B cell (primary cell): ENCODE results near the gene DEFB112. TPM values are rescaled to one million over a fixed set of nuclear protein-coding genes. Genes with fewer than 3 reads are reported as not detected.

Experiments
- ATAC-seq: fragments of 200-7000 bp; cut with Tn5 transposase; one replicate; pipeline ENCODE4 v1.10.0; 2021; ENCODE audit warnings: low read depth, mild to moderate bottlenecking, moderate number of reproducible peaks, moderate library complexity
- CTCF ChIA-PET: fragments of 350-600 bp; sonication (Branson Sonifier 250); formaldehyde crosslinking; loops from one replicate; lab custom pipeline; 2021; ENCODE audit warnings: antibody characterized with exemption, inconsistent platforms; lab: Charles Lee
- POLR2A ChIA-PET: fragments of 350-600 bp; sonication (Branson Sonifier 250); formaldehyde crosslinking; loops from one replicate; lab custom pipeline; 2021; ENCODE audit warnings: antibody characterized with exemption; lab: Charles Lee
- DNase-seq: peaks from one replicate; pipeline ENCODE4 v3.0.0; 2013
- H2AFZ ChIP-seq: 2 replicates; pipeline ENCODE4 v1.6.1; 2012; ENCODE audit warnings: mild to moderate bottlenecking, low read depth, low read length; ENCODE audit not compliant: insufficient read depth, poor library complexity, severe bottlenecking
- H3K27ac ChIP-seq, 2 donors: 1 replicate in 1 of 2; 2 replicates in 1 of 2; pipeline ENCODE4 v1.5.1; 2012 to 2013; ENCODE audit warnings: low read length in 2 of 2, mild to moderate bottlenecking in 2 of 2, moderate library complexity in 1 of 2
- H3K27me3 ChIP-seq, 4 experiments: fragments of 200-600 bp in 1 of 4; sonication (generic) in 1 of 4; replicated peaks in 1 of 4; 1 replicate in 2 of 4; 2 replicates in 2 of 4; pipeline versions ENCODE4 v1.6.1 to v1.7.0; 2013 to 2016; ENCODE audit warnings: low read length in 3 of 4, mild to moderate bottlenecking in 2 of 4, mixed read lengths in 1 of 4, moderate library complexity in 1 of 4; ENCODE audit not compliant: insufficient read depth in 4 of 4, control insufficient read depth in 3 of 4; ENCODE audit errors: control extremely low read depth in 1 of 4
- H3K36me3 ChIP-seq, 2 experiments: replicated peaks in 1 of 2; 1 replicate in 1 of 2; 2 replicates in 1 of 2; pipeline versions ENCODE4 v1.6.1 to v1.7.1; 2013; ENCODE audit warnings: low read length in 1 of 2; ENCODE audit not compliant: insufficient read depth in 2 of 2, control insufficient read depth in 1 of 2; ENCODE audit errors: control extremely low read depth in 1 of 2, extremely low read depth in 1 of 2
- H3K4me1 ChIP-seq, 2 donors: fragments of 200-600 bp in 1 of 2; sonication (generic) in 1 of 2; 1 replicate in 1 of 2; 2 replicates in 1 of 2; pipeline versions ENCODE4 v1.5.1 to v1.6.1; 2013 to 2017; ENCODE audit warnings: low read length in 2 of 2; ENCODE audit not compliant: control insufficient read depth in 2 of 2, insufficient read depth in 2 of 2
- H3K4me2 ChIP-seq: replicated peaks from 2 replicates; pipeline ENCODE3; 2012; ENCODE audit warnings: mild to moderate bottlenecking, low read depth, low read length; ENCODE audit not compliant: poor library complexity, severe bottlenecking
- H3K4me3 ChIP-seq, 5 experiments: fragments of 200-600 bp in 1 of 5; sonication (generic) in 1 of 5; 1 replicate in 3 of 5; 2 replicates in 2 of 5; pipeline versions ENCODE4 v1.5.1 to v1.7.0; 2011 to 2016; ENCODE audit warnings: low read length in 4 of 5, mild to moderate bottlenecking in 4 of 5, low read depth in 2 of 5, control low read depth in 1 of 5, moderate library complexity in 1 of 5; ENCODE audit not compliant: insufficient read depth in 1 of 5; ENCODE audit errors: control extremely low read depth in 1 of 5, extremely low read depth in 1 of 5
- H3K79me2 ChIP-seq: fragments of 200-600 bp; sonication (generic); one replicate; pipeline ENCODE4 v1.6.0; 2016; ENCODE audit warnings: low read length; ENCODE audit not compliant: control insufficient read depth, insufficient read depth
- H3K9ac ChIP-seq: fragments of 200-600 bp; sonication (generic); 2 replicates; pipeline ENCODE4 v1.6.1; 2017; ENCODE audit warnings: mild to moderate bottlenecking, low read length, moderate library complexity
- H3K9me3 ChIP-seq, 3 donors: one replicate each; pipeline versions ENCODE4 v1.6.1 to v1.7.1; 2013; ENCODE audit warnings: low read length in 2 of 3; ENCODE audit not compliant: control insufficient read depth in 2 of 3, insufficient read depth in 1 of 3; ENCODE audit errors: control extremely low read depth in 1 of 3
- H4K20me1 ChIP-seq: 2 replicates; pipeline ENCODE4 v1.6.0; 2012; ENCODE audit warnings: mild to moderate bottlenecking, low read length; ENCODE audit not compliant: insufficient read depth, control insufficient read depth, poor library complexity, severe bottlenecking
- H3K27ac Mint-ChIP-seq: one replicate; pipeline ENCODE4 v1.8.0; 2021; ENCODE audit warnings: mixed read lengths
- H3K27me3 Mint-ChIP-seq: one replicate; pipeline ENCODE4 v1.8.0; 2021; ENCODE audit warnings: mixed read lengths
- H3K4me1 Mint-ChIP-seq: one replicate; pipeline ENCODE4 v1.8.0; 2021; ENCODE audit warnings: mixed read lengths
- H3K4me3 Mint-ChIP-seq: one replicate; pipeline ENCODE4 v1.8.0; 2021; ENCODE audit warnings: mixed read lengths
- H3K9me3 Mint-ChIP-seq: one replicate; pipeline ENCODE4 v1.8.0; 2022; ENCODE audit warnings: mixed read lengths; ENCODE audit not compliant: insufficient read depth
- CTCF ChIP-seq: fragments of 200-600 bp; IDR thresholded peaks from one replicate; pipeline ENCODE4 v1.8.0; 2022; ENCODE audit warnings: antibody characterized with exemption, mild to moderate bottlenecking
- EZH2 ChIP-seq: IDR thresholded peaks from 2 replicates; pipeline ENCODE4 v1.6.1; 2012; ENCODE audit warnings: borderline replicate concordance, low read depth, mild to moderate bottlenecking, moderate library complexity, low read length; ENCODE audit not compliant: insufficient read depth, poor library complexity, severe bottlenecking
- WGBS: methylation state at CpG from one replicate; pipeline ENCODE4 v1.1.5; 2013; ENCODE audit warnings: missing lambda C conversion rate; ENCODE audit not compliant: insufficient coverage; 5-methylcytosine and 5-hydroxymethylcytosine counted together
- intact Hi-C: fragments of 100-400 bp; cut with micrococcal nuclease; formaldehyde crosslinking; loops from one replicate; pipeline ENCODE4 v1.10.0; 2022
- polyA plus RNA-seq: library from polyadenylated mRNA; depleted of rRNA; stranded (reverse); fragments of >200 nt; gene quantifications from 2 replicates; pipeline ENCODE4 v1.2.3, GENCODE V29; 2012
- total RNA-seq, 2 donors: library from RNA; stranded (reverse); fragments of 120-200 nt in 1 of 2; gene quantifications; 1 replicate in 1 of 2; 2 replicates in 1 of 2; pipeline versions ENCODE4 v1.2.3 to v1.2.4, GENCODE V29; 2013 to 2022

Gene DEFB112
- total and polyA plus RNA-seq, 2 donors (not counting 1 experiment from before 2014, with no cell fraction given): not detected

- H3K9me3 ChIP-seq: peaks cover 0 to 2% (median 0%) of the 10 kb centered on the region in 3 donors
- 94% methylated on average over 3 of the region's 4 CpGs for WGBS
- H2AFZ ChIP-seq: no peak overlapping the region
- Mint-ChIP-seq H3K27ac (no peak overlapping the region), H3K27me3 (no peaks in the 10 kb centered on the region), H3K9me3 (peaks cover 8% of the 10 kb centered on the region), H3K4me3 (no peak overlapping the region), H3K4me1 (no peaks in the 10 kb centered on the region)
- no peak for ATAC-seq
- ChIA-PET POLR2A (no interaction called here), CTCF (no interaction called here)
- H3K4me3 ChIP-seq: no peak overlapping the region
- H4K20me1 ChIP-seq: no peaks in the 10 kb centered on the region
- TF ChIP-seq EZH2 (no peak), CTCF (no peak)
- H3K9ac ChIP-seq: no peak overlapping the region
- no peaks in the 10 kb centered on the region for H3K4me1 ChIP-seq
- H3K79me2 ChIP-seq: no peaks in the 10 kb centered on the region
- no peaks in the 10 kb centered on the region for H3K36me3 ChIP-seq
- no peaks in the 10 kb centered on the region for H3K27me3 ChIP-seq
- no peak overlapping the region for H3K27ac ChIP-seq
- H3K4me2 ChIP-seq: no peak overlapping the region
- intact Hi-C loops: no loop called here
- DNase-seq: no peak
Measured at GRCh38 chr6:50025258-50025657, 24.5 kb downstream of the DEFB112 start.

DNA sequence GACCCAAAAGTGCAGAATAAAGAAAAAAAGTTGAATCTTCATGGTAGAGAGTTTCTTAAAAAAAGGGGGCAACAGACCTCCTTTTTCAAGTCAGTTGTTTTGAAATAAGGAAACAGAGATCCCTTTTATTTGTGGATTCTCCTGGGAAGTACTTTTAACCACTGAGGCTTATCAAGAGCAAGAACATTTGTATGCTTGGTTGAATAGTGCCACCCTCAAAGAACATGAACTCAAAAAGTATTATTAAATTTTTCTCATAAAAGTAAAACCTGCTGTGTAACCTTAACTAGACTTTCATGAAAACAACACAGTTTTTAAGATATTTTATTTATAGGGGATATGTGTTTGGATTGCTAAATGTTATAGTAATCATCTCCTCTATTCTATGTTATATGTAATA is 27.8 kb downstream of the DEFB112 start, which contains the start of gene DEFB110:
TSS of gene DEFB110 (minus strand) at position 101 of the 400 bp plus-strand sequence. CDS start at position 42, 59 bp downstream.
- Histone ChIP-seq H3K4me1 (no peaks in the 10 kb centered on the region), H3K36me3 (no peaks in the 10 kb centered on the region), H3K4me3 (no peak within 1 kb of the TSS), H3K27ac (no peak within 1 kb of the TSS), H3K9ac (no peak within 1 kb of the TSS), H4K20me1 (no peaks in the 10 kb centered on the region), H3K27me3 (no peaks in the 10 kb centered on the region), H3K79me2 (no peaks in the 10 kb centered on the region), H3K4me2 (no peak within 1 kb of the TSS), H2AFZ (no peak within 1 kb of the TSS), H3K9me3 (no peaks in the 10 kb centered on the region)
- CTCF ChIA-PET: no interaction called here
- H3K27ac Mint-ChIP-seq: no peak within 1 kb of the TSS
- ATAC-seq (no peak), DNase-seq (no peak)
- peaks cover 8% of the 10 kb centered on the region for H3K9me3 Mint-ChIP-seq
- no peak for TF ChIP-seq EZH2
- no peak for TF ChIP-seq CTCF
- POLR2A ChIA-PET: no interaction called here
- H3K27me3 Mint-ChIP-seq: no peaks in the 10 kb centered on the region
- intact Hi-C loops: no loop called here
- H3K4me3 Mint-ChIP-seq: no peak within 1 kb of the TSS
- no peaks in the 10 kb centered on the region for H3K4me1 Mint-ChIP-seq
